ENCODE results near the gene FLOT1. TPM values are rescaled to one million over a fixed set of nuclear protein-coding genes. Genes with fewer than 3 reads are reported as not detected.
A peak's percentile ranks its signal among the peaks of the same experiment; 100 is the strongest.
"Not testable (repeated sequence)": the region's sequence is repeated elsewhere in the genome, so short reads cannot be mapped to it uniquely, and the experiment has no call there.

Gene FLOT1
- total and polyA plus RNA-seq, 4 donors: 69.4 to 215 (median 157) TPM

DNA sequence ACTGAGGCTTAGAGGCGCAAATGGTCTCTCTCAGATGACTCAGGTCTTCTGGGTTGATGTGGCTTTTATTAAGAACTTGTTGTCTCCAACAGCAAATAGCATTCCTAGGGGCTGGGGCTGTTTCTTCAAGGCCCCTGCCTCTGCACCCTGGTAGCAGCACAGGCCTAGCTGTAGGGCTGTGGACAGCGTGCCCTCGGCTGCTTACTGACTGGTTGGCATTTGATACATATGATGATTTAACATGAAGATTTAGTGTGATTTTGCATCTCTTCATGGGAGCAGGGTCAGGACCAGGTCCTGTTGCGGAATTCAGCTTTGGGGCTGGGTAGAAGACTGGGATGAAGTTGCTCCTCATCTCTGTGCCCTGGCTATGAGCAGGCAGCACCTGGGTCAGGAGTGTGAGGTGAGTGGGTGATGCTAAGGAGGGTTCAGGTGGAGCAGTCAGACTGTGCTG, 26.2 kb upstream of the FLOT1 start:
- Histone ChIP-seq H3K4me3 (ENCODE audit: low read depth, low read length) (no peak overlapping the region), H3K9me3 (ENCODE audit: control insufficient read depth, insufficient read depth, low read length) (no peaks in the 10 kb centered on the region), H3K27me3 (ENCODE audit: control insufficient read depth, insufficient read depth, low read length) (no peaks in the 10 kb centered on the region), H3K4me1 (ENCODE audit: control insufficient read depth, insufficient read depth, low read length) (peaks cover 16% of the 10 kb centered on the region), H3K36me3 (ENCODE audit: control insufficient read depth, insufficient read depth, low read length) (no peaks in the 10 kb centered on the region), H3K27ac (ENCODE audit: low read depth, low read length) (no peak overlapping the region)
- no peak for DNase-seq (ENCODE audit: low read depth in 4 of 6, low spot score in 6 of 6)
- 98% methylated on average over 3 of the region's 4 CpGs for WGBS (ENCODE audit: insufficient coverage)

DNA sequence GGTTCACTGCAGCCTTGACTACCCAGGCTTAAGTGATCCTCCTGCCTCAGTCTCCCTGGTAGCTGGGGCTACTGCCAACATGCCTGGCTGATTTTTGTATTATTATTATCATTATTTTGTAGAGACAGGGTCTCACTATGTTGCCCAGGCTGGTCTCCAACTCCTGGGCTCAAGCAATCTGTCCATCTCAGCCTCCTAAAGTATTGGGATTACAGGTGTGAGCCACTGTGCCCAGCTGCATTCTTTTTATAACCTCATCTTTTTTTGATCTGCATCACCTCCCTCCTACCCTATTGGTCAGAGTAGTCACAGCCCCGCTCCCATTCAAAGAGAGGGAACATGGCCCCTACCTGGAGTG, 25.4 kb upstream of the FLOT1 start:
- Histone ChIP-seq H3K27me3 (ENCODE audit: control insufficient read depth, insufficient read depth, low read length) (no peaks in the 10 kb centered on the region), H3K9me3 (ENCODE audit: control insufficient read depth, insufficient read depth, low read length) (no peaks in the 10 kb centered on the region), H3K4me1 (ENCODE audit: control insufficient read depth, insufficient read depth, low read length) (peaks cover 18% of the 10 kb centered on the region), H3K4me3 (ENCODE audit: low read depth, low read length) (no peak overlapping the region), H3K27ac (ENCODE audit: low read depth, low read length) (no peak overlapping the region), H3K36me3 (ENCODE audit: control insufficient read depth, insufficient read depth, low read length) (no peaks in the 10 kb centered on the region)
- no CpG with 5 or more reads among the region's 1 CpG for WGBS (ENCODE audit: insufficient coverage)
- no peak for DNase-seq (ENCODE audit: low read depth in 4 of 6, low spot score in 6 of 6)

DNA sequence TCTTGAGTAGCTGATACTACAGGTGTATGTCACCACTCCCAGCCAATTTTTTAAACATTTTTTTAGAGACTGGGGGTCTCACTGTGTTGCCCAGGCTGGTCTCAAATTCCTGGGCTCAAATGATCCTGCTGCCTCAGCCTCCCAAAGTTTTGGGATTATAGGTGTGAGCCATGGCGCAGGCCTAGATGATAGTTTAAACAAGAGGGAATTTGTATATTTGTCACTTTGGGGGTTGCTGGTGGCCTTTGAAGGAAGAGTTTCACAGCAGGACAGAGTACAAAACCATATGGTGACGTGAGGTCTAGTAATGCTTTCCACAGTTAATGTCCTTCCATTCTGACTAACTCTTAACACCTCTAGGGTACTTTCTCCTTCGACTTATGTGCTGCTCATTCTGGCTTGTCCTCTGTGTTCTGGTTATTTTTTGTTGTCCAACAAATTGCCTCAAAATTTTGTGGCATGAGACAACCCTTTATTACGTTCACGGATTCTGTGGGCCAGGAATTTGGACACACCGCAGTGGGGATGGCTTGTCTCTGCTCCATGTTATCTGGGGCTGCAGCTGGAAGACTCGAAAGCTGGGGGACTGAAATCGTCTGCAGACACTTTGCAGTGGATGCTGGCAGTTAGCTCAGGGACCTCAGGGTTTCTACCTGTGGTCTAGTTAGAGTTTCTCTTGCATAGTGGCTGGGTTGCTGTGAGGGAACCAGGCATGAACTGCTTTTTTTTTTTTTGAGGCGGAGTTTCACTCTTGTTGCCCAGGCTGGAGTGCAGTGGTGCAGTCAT, 24.9 kb upstream of the FLOT1 start:
- Histone ChIP-seq H3K4me3 (ENCODE audit: low read depth, low read length) (no peak overlapping the region), H3K4me1 (ENCODE audit: control insufficient read depth, insufficient read depth, low read length) (peaks cover 18% of the 10 kb centered on the region), H3K27me3 (ENCODE audit: control insufficient read depth, insufficient read depth, low read length) (no peaks in the 10 kb centered on the region), H3K36me3 (ENCODE audit: control insufficient read depth, insufficient read depth, low read length) (no peaks in the 10 kb centered on the region), H3K9me3 (ENCODE audit: control insufficient read depth, insufficient read depth, low read length) (no peaks in the 10 kb centered on the region), H3K27ac (ENCODE audit: low read depth, low read length) (no peak overlapping the region)
- 87% methylated on average over 8 of the region's 9 CpGs for WGBS (ENCODE audit: insufficient coverage)
- DNase-seq (ENCODE audit: low read depth in 4 of 6, low spot score in 6 of 6): no peak

DNA sequence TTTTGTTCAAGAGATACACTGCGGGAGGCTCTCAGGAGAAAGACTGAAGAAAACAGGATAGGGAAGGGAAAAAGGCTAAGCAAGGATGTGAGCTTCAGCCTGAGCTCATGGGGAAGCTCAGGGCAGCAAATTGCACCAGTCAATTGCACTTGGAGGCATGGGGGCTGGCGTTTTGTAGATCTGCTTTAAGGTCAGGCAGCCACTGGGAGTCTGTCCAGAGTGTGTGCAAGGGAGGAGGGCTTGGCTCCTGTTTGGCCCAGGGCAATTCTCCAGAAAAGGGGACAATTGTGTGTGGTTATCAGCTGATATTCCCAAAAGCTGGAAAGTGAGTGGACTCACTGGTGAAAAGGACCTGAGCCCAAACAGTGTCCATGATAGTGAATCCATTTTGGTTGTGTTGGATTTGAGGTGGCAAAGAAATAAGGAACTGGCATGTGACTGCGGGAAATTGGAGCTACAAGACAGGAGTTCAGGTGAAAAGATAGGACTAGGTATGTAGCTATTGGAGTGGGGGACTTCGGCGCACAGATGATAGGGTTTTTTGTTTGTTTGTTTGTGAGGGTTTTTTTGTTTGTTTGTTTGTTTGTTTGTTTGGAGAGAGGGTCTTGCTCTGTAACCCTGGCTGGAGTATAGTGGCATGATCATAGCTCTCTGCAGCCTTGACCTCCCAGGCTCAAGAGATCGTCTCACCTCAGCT, 24.1 kb upstream of the FLOT1 start:
- Histone ChIP-seq H3K4me1 (ENCODE audit: control insufficient read depth, insufficient read depth, low read length) (peaks cover 18% of the 10 kb centered on the region), H3K36me3 (ENCODE audit: control insufficient read depth, insufficient read depth, low read length) (no peaks in the 10 kb centered on the region), H3K9me3 (ENCODE audit: control insufficient read depth, insufficient read depth, low read length) (no peaks in the 10 kb centered on the region), H3K27ac (ENCODE audit: low read depth, low read length) (no peak overlapping the region), H3K27me3 (ENCODE audit: control insufficient read depth, insufficient read depth, low read length) (no peaks in the 10 kb centered on the region), H3K4me3 (ENCODE audit: low read depth, low read length) (no peak overlapping the region)
- 64% methylated on average over 3 of the region's 6 CpGs for WGBS (ENCODE audit: insufficient coverage)
- no peak for DNase-seq (ENCODE audit: low read depth in 4 of 6, low spot score in 6 of 6)

- not testable (repeated sequence) for DNase-seq (ENCODE audit: low read depth in 4 of 6, low spot score in 6 of 6); H3K9me3 ChIP-seq (ENCODE audit: control insufficient read depth, insufficient read depth, low read length); H3K36me3 ChIP-seq (ENCODE audit: control insufficient read depth, insufficient read depth, low read length); H3K4me3 ChIP-seq (ENCODE audit: low read depth, low read length); H3K27ac ChIP-seq (ENCODE audit: low read depth, low read length); H3K27me3 ChIP-seq (ENCODE audit: control insufficient read depth, insufficient read depth, low read length)
- WGBS (ENCODE audit: insufficient coverage): no CpG with 5 or more reads among the region's 1 CpG
- peaks cover 18% of the 10 kb centered on the region for H3K4me1 ChIP-seq (ENCODE audit: control insufficient read depth, insufficient read depth, low read length)
Observed at GRCh38 chr6:30765495-30765894, 23.0 kb upstream of the FLOT1 start.

DNA sequence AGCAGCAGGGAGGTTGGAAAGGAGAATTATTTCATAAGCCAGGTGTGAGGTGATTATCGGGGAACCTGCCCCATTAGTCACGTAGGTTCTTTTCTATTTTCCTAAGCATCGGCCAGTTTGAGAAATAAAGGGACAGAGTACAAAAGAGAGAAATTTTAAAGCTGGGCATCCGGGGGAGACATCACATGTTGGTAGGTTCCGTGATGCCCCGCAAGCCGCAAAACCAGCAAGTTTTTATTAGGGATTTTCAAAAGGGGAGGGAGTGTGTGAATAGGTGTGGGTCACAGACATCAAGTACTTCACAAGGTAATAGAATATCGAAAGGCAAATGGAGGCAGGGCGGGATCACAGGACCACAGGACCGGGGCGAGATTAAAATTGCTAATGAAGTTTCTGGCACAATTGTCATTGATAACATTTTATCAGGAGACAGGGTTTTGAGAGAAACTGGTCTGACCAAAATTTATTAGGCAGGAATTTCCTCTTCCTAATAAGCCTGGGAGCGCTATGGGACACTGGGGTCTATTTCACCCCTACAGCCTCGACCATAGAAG, 22.1 kb upstream of the FLOT1 start:
- H3K27ac ChIP-seq (ENCODE audit: low read depth, low read length): peak overlapping the region; percentile 80
- H3K4me3 ChIP-seq (ENCODE audit: low read depth, low read length); H3K27me3 ChIP-seq (ENCODE audit: control insufficient read depth, insufficient read depth, low read length); DNase-seq (ENCODE audit: low read depth in 4 of 6, low spot score in 6 of 6); H3K9me3 ChIP-seq (ENCODE audit: control insufficient read depth, insufficient read depth, low read length); H3K36me3 ChIP-seq (ENCODE audit: control insufficient read depth, insufficient read depth, low read length): not testable (repeated sequence)
- 63% methylated on average over 6 of the region's 13 CpGs for WGBS (ENCODE audit: insufficient coverage)
- peaks cover 16% of the 10 kb centered on the region for H3K4me1 ChIP-seq (ENCODE audit: control insufficient read depth, insufficient read depth, low read length)

GRCh38 chr6:30763618-30764489, 21.4 kb upstream of the FLOT1 start:
- 13% methylated on average over 3 of the region's 8 CpGs for WGBS (ENCODE audit: insufficient coverage)
- Histone ChIP-seq H3K36me3 (ENCODE audit: control insufficient read depth, insufficient read depth, low read length) (no peaks in the 10 kb centered on the region), H3K27ac (ENCODE audit: low read depth, low read length) (peak overlapping the region; percentile 80), H3K27me3 (ENCODE audit: control insufficient read depth, insufficient read depth, low read length) (no peaks in the 10 kb centered on the region), H3K4me1 (ENCODE audit: control insufficient read depth, insufficient read depth, low read length) (peaks cover 9% of the 10 kb centered on the region), H3K9me3 (ENCODE audit: control insufficient read depth, insufficient read depth, low read length) (no peaks in the 10 kb centered on the region), H3K4me3 (ENCODE audit: low read depth, low read length) (no peak overlapping the region)
- DNase-seq (ENCODE audit: low read depth in 4 of 6, low spot score in 6 of 6): peak in 2 of 6 donors; percentile 67 to 71

- Histone ChIP-seq H3K36me3 (ENCODE audit: control insufficient read depth, insufficient read depth, low read length) (no peaks in the 10 kb centered on the region), H3K27me3 (ENCODE audit: control insufficient read depth, insufficient read depth, low read length) (no peaks in the 10 kb centered on the region), H3K27ac (ENCODE audit: low read depth, low read length) (no peak overlapping the region), H3K4me1 (ENCODE audit: control insufficient read depth, insufficient read depth, low read length) (peaks cover 7% of the 10 kb centered on the region), H3K9me3 (ENCODE audit: control insufficient read depth, insufficient read depth, low read length) (no peaks in the 10 kb centered on the region), H3K4me3 (ENCODE audit: low read depth, low read length) (no peak overlapping the region)
- no peak for DNase-seq (ENCODE audit: low read depth in 4 of 6, low spot score in 6 of 6)
- WGBS (ENCODE audit: insufficient coverage): no CpG with 5 or more reads among the region's 1 CpG
Observed at GRCh38 chr6:30763155-30763617, 20.7 kb upstream of the FLOT1 start.

- no peak for DNase-seq (ENCODE audit: low read depth in 4 of 6, low spot score in 6 of 6)
- H3K36me3 ChIP-seq (ENCODE audit: control insufficient read depth, insufficient read depth, low read length): no peaks in the 10 kb centered on the region
- H3K4me1 ChIP-seq (ENCODE audit: control insufficient read depth, insufficient read depth, low read length): peaks cover 7% of the 10 kb centered on the region
- H3K27me3 ChIP-seq (ENCODE audit: control insufficient read depth, insufficient read depth, low read length): no peaks in the 10 kb centered on the region
- WGBS (ENCODE audit: insufficient coverage): no CpG with 5 or more reads among the region's 4 CpGs
- H3K4me3 ChIP-seq (ENCODE audit: low read depth, low read length): no peak overlapping the region
- H3K9me3 ChIP-seq (ENCODE audit: control insufficient read depth, insufficient read depth, low read length): no peaks in the 10 kb centered on the region
- H3K27ac ChIP-seq (ENCODE audit: low read depth, low read length): no peak overlapping the region
Observed at GRCh38 chr6:30761791-30762429, 19.4 kb upstream of the FLOT1 start.

All from spinal cord (tissue), 10 donors.